DMS53 treated with DMSO at 0.1 percent for 48 hours (cell line): Measurements from ENCODE around the gene CAMK2A.

Experiments
- DNase-seq: peaks from one replicate; lab custom pipeline; 2025; ENCODE audit not compliant: unreplicated experiment; lab: John Stamatoyannopoulos, UW

The CAMK2A gene

DNA sequence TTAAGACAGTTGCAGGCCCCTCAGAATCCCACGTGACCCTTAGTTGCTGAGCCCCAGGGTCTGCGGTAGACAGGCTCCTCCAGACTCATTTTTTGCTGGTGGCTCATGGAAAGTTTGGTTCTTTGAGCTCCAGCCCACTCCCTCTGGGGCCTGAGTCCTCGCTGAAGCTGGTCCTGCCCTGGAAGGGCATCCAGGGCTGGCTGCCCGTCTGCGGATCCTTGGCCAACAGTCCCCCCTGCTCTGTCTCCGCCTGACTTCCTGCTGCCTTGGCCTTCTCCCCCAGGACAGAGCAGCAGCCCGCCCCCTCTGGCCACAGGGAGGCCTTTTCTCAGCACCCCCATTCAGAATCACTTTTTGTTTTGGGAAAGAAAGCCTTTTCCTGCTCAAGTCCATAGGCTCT, 75.3 kb downstream of the CAMK2A start:
- DNase-seq: no peak

DNA sequence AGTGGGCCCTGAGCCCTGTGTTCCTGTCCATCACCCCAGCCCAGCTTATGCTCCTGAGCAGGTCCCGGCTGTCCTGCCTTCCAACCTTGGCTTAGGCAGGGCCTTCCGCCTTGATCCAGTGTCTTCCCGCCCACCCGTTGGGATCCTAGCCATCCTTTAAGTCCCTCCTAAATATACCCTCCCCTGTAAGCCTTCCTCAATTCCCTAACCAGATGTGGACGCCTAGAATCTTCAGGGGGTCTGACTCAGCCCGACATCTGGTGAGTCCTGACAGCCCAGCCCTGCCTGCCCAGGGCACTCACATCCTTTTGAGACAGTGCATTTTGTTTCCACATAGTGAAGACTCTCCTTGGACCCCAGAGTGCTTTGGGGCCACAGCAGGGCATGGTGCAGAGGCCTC, 76.0 kb downstream of the CAMK2A start:
- no peak for DNase-seq

DNA sequence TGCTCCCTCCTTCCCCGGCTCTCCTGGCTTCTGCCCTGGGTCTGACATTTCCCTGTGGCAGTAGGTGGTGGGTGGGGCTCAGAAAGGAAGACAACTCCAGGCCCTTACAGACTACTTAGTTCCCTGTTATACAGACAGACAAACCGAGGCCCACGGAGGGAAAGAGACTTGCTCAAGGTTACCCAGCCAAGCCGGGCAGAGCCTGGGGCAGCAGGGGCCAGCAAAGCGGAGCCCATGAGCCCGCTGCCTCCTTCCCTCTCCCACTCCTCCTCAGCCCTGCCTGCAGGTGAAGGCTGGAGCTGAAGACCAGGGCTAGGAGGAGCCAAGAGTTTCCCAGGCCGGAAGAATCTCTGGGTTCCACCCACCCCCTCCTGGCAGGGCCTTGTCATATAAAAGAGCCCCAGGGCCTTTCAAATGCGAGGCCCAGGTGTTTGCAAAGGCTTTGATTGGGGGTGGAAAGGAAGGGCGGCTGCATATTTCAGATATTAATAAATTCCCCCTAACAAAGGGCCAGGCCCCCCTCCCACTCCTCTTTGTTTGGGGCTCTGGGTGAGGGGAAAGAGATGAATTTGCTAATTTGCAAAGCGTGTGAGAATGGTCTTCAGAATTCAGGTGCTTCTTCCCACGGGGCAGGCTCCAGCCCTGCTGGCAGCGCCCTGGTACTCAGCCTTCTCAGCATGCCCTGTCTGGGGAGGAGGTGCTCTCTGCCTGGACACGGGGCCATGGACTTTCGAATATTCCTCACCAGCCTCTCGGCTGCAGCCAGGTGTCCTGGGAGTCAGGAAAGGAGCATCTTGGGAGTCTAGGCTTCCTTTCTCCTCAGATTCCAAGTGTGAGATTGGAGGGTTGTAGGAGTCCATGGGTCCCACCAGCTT, 78.2 kb downstream of the CAMK2A start:
- no peak for DNase-seq

- no peak for DNase-seq
These were observed 78.9 kb downstream of the CAMK2A start for GRCh38 chr5:150210644-150211043.

DNA sequence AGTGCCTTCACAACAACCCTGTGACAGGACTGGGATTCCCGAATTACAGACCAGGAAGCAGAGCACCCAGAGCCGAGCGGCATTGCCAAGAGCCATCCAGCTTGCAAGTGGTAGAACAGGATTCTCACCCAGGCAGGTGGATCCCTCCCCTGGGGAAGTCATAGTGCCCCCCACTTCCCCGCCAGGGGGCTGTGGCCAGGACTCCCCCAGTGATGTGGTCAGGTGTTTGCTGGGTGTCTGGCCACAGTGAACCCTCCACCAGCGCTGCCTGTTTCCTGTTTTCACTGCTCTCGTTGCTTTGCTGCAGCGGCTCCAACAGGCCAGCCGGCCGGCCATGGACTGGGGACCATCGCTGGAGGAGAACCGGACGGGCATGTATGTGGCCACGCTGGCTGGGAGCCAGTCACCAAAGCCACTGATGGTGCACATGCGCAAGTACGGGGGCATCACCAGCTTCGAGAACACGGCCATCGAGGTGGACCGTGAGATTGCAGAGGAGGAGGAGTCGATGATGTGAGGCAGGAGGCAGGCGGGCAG, 80.4 kb downstream of the CAMK2A start:
- DNase-seq: peak; percentile 79

GRCh38 chr5:150208187-150209098, 81.1 kb downstream of the CAMK2A start:
- no peak for DNase-seq

DNA sequence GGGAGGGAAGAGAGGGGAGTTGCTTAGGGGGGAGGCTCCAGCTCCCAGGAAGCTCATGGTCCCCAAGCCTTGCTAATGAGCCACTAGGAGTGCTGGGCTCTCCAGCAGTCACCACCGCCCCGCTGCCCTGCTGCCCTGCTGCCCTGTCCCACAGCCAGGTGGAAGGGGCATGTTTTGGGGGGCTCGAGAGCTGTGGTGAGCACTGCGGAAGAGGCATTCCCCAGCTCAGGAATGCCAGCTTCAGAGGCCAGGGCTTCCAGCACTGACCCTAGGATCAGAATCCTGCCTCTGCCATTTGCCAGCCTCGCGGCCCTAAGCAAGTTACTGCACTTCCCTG, 82.8 kb downstream of the CAMK2A start:
- no peak for DNase-seq

DNA sequence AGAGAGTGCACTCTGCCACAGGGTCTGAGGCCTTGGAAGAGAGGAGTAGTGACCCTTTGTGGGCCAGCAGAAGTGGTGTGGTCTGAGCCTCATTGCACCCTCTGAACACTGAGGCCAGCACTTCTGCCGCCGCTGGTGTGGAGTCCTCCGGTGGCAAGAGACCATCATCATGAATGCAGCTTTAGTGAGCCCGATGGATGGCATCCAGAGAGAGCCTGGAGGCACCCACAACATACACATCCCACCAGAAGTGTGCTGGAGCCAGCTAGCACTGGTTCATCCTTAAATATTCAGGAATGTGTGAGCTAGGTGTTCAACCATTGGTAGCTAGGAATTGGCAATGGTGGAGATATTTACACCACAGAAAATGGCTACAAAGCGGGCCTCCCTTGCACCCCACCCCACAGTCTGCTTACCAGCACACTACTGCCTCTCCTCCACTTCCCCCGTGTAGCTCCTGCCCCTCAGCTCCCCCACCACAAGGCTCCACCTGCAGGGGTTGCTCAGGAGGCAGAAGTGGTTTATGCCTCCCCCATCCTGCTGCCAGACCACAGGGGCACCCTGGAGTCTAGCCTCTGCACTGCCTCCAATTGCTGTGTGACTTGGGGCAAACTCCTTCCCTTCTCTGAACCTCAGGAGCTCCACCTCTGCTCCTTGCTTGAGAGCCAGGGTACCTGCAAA, 83.3 kb downstream of the CAMK2A start:
- DNase-seq: no peak

DNA sequence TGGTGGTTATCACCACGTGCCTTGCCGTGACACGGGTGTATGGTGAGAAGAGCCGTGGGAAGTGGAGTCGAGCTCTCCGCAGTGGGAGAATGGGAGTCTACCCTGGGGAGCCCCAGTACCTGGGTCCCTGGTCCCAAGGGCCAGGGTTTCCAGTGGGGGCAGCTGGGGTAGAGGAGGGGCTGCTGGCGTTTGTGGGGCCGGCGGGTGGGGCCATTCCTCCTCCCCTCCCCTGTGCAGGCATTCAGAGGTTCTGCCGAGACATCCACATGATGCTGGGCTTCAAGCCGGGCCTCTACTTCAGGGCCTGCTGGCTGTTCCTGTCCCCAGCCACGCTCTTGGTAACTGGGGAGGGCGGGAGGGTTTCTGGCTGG, 85.0 kb downstream of the CAMK2A start:
- DNase-seq: no peak

- DNase-seq: no peak
These were observed 85.6 kb downstream of the CAMK2A start for GRCh38 chr5:150203832-150204589.

GRCh38 chr5:150202501-150202900, 87.1 kb downstream of the CAMK2A start:
- DNase-seq: no peak

GRCh38 chr5:150197476-150197875, 92.1 kb downstream of the CAMK2A start:
- no peak for DNase-seq

- DNase-seq: no peak
These were observed 92.6 kb downstream of the CAMK2A start for GRCh38 chr5:150196986-150197385.

- no peak for DNase-seq
These were observed 93.1 kb downstream of the CAMK2A start for GRCh38 chr5:150196514-150196913.

- no peak for DNase-seq
These were observed 93.7 kb downstream of the CAMK2A start for GRCh38 chr5:150195736-150196485.

DNA sequence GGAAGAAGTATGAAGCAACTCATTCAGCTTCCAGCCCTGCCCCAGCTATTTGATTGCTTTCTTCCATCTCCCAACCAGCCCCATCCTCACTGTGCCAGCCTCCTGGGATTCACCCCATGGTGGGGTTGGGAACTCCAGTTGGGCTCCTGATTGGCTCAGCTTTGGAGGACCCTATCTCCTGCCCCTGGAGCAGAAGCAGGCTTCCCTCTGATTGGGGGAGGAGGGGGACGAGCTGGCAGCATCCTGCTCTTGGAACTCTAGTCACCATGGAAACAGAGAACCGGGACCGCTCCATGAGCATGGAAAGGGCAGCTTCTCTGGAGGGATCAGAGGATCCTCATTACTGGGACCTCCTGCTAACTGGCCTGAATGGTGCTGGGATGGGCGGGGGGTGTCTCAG, 97.1 kb downstream of the CAMK2A start:
- no peak for DNase-seq

- no peak for DNase-seq
These were observed 98.6 kb downstream of the CAMK2A start for GRCh38 chr5:150190987-150191386.

GRCh38 chr5:150190503-150190979, 99.0 kb downstream of the CAMK2A start:
- DNase-seq: no peak

- no peak for DNase-seq
These were observed 99.7 kb downstream of the CAMK2A start, which contains the start of gene SLC6A7 for GRCh38 chr5:150189728-150190502. Gene SLC6A7, plus strand, starts transcription at chr5:150190062. Its CDS starts 266 bp downstream, at chr5:150190328.
